Keratinocyte (primary cell): ENCODE data around the gene MYL12A. TPM values are rescaled to one million over a fixed set of nuclear protein-coding genes. Genes with fewer than 3 reads are reported as not detected.

Experiments used
- DNase-seq: peaks from one replicate; pipeline ENCODE4 v3.0.0-alpha.2; 2011; ENCODE audit warnings: low read depth, missing footprints, low spot score
- FAIRE-seq: peaks from 2 replicates; lab custom pipeline; 2011; peaks lifted over from hg19 to GRCh38; lab: Jason Lieb, UNC
- H2AFZ ChIP-seq: 2 replicates; pipeline ENCODE4 v1.6.0; 2012; ENCODE audit warnings: low read length, control low read depth, inconsistent platforms; ENCODE audit not compliant: control insufficient read depth
- H3K27ac ChIP-seq: 2 replicates; pipeline ENCODE4 v1.5.1; 2011; ENCODE audit warnings: low read length; ENCODE audit not compliant: control insufficient read depth, insufficient read depth
- H3K27me3 ChIP-seq: 3 replicates; pipeline ENCODE4 v1.6.0; 2011; ENCODE audit warnings: low read length; ENCODE audit not compliant: control insufficient read depth, insufficient read depth; ENCODE audit errors: extremely low read depth
- H3K36me3 ChIP-seq, 2 experiments: 2 replicates in 1 of 2; 3 replicates in 1 of 2; pipeline ENCODE4 v1.5.1; 2011; ENCODE audit warnings: low read length in 2 of 2, mild to moderate bottlenecking in 1 of 2; ENCODE audit not compliant: control insufficient read depth in 2 of 2, insufficient read depth in 2 of 2; ENCODE audit errors: extremely low read depth in 1 of 2
- H3K4me1 ChIP-seq: 3 replicates; pipeline ENCODE4 v1.5.1; 2011; ENCODE audit warnings: low read length; ENCODE audit not compliant: control insufficient read depth, insufficient read depth; ENCODE audit errors: extremely low read depth
- H3K4me2 ChIP-seq: 3 replicates; pipeline ENCODE4 v1.6.0; 2011; ENCODE audit warnings: low read depth, low read length; ENCODE audit not compliant: control insufficient read depth, insufficient read depth; ENCODE audit errors: extremely low read depth
- H3K4me3 ChIP-seq, 3 experiments: fragments of 200-600 bp in 1 of 3; sonication (generic) in 1 of 3; 2 replicates in 2 of 3; 3 replicates in 1 of 3; pipeline ENCODE4 v1.5.1; 2011 to 2016; ENCODE audit warnings: low read length in 3 of 3, mild to moderate bottlenecking in 3 of 3, control low read depth in 2 of 3, inconsistent platforms in 1 of 3, low read depth in 1 of 3, mixed read lengths in 1 of 3, mixed run types in 1 of 3, moderate library complexity in 1 of 3; ENCODE audit not compliant: control insufficient read depth in 2 of 3, insufficient read depth in 2 of 3; ENCODE audit errors: extremely low read depth in 1 of 3
- H3K79me2 ChIP-seq: 2 replicates; pipeline ENCODE4 v1.6.0; 2012; ENCODE audit warnings: low read length; ENCODE audit not compliant: control insufficient read depth, insufficient read depth
- H3K9ac ChIP-seq: 3 replicates; pipeline ENCODE4 v1.6.0; 2011; ENCODE audit warnings: low read length; ENCODE audit not compliant: control insufficient read depth, insufficient read depth; ENCODE audit errors: extremely low read depth
- H3K9me1 ChIP-seq: 3 replicates; pipeline ENCODE4 v1.6.0; 2011; ENCODE audit warnings: low read length; ENCODE audit not compliant: control insufficient read depth, insufficient read depth; ENCODE audit errors: extremely low read depth
- H3K9me3 ChIP-seq: 2 replicates; pipeline ENCODE4 v1.5.1; 2012; ENCODE audit warnings: low read depth, low read length; ENCODE audit not compliant: control insufficient read depth
- H4K20me1 ChIP-seq: 3 replicates; pipeline ENCODE4 v1.6.0; 2011; ENCODE audit warnings: low read length; ENCODE audit not compliant: control insufficient read depth, insufficient read depth; ENCODE audit errors: extremely low read depth
- CTCF ChIP-seq, 3 experiments: IDR thresholded peaks in 1 of 3; conservative IDR thresholded peaks in 1 of 3; optimal IDR thresholded peaks in 1 of 3; 2 replicates in 2 of 3; 3 replicates in 1 of 3; pipeline versions ENCODE3 to v1.5.1; 2011; ENCODE audit warnings: low read length in 3 of 3, mild to moderate bottlenecking in 3 of 3, moderate library complexity in 2 of 3, control low read depth in 1 of 3, inconsistent platforms in 1 of 3; ENCODE audit not compliant: insufficient read depth in 2 of 3; ENCODE audit errors: extremely low read depth in 1 of 3
- EZH2 ChIP-seq: IDR thresholded peaks from one replicate; pipeline ENCODE4 v1.6.1; 2012; ENCODE audit warnings: inconsistent platforms, mild to moderate bottlenecking, low read length, moderate library complexity
- dilution Hi-C: fragments of 300-500 bp; cut with MboI; formaldehyde crosslinking; loops from one replicate; pipeline ENCODE4 v1.7.0; 2020; ENCODE audit warnings: low sequenced_read_pairs; ENCODE audit not compliant: extremely low pct_ligation_motif_present
- polyA plus RNA-seq, 5 experiments: library from polyadenylated mRNA; depleted of rRNA in 3 of 5; stranded (reverse) in 3 of 5; stranded (forward) in 1 of 5; unstranded in 1 of 5; fragments of >200 nt; gene quantifications; 1 replicate in 1 of 5; 2 replicates in 3 of 5; 3 replicates in 1 of 5; pipeline versions ENCODE4 v1.2.1 to v1.2.3, GENCODE V29; 2011 to 2012; ENCODE audit warnings: missing spikeins in 2 of 5, low read depth in 1 of 5, low replicate concordance in 1 of 5

MYL12A gene
- polyA plus RNA-seq, 1 donor (not counting 4 experiments of a cell fraction or from before 2014, with no cell fraction given): 759 TPM

- no peaks in the 10 kb centered on the region for H3K9me3 ChIP-seq
- dilution Hi-C loops: no loop called here
- H2AFZ ChIP-seq: no peak overlapping the region
- no peaks in the 10 kb centered on the region for H3K79me2 ChIP-seq
- H3K36me3 ChIP-seq: no peaks in the 10 kb centered on the region
- no peaks in the 10 kb centered on the region for H3K4me1 ChIP-seq
- H4K20me1 ChIP-seq: no peaks in the 10 kb centered on the region
- FAIRE-seq (no peak), DNase-seq (no peak)
- H3K9me1 ChIP-seq: no peaks in the 10 kb centered on the region
- H3K4me2 ChIP-seq: no peak overlapping the region
- no peak overlapping the region for H3K4me3 ChIP-seq
- no peak overlapping the region for H3K27ac ChIP-seq
- TF ChIP-seq CTCF (optimal IDR thresholded peaks at IDR 0.05 in 1 of 3, IDR thresholded peaks at IDR 0.05 in 1 of 3, conservative IDR thresholded peaks at IDR 0.05 in 1 of 3; ENCODE audit: extremely low read depth in 1 of 3, insufficient read depth in 2 of 3, low read length in 3 of 3): no peak
- TF ChIP-seq EZH2: no peak
- H3K27me3 ChIP-seq: no peaks in the 10 kb centered on the region
- H3K9ac ChIP-seq: no peak overlapping the region
Observed at GRCh38 chr18:3218819-3219218, 28.8 kb upstream of the MYL12A start.

GRCh38 chr18:3219241-3219630, 28.4 kb upstream of the MYL12A start:
- H3K9ac ChIP-seq: no peak overlapping the region
- H4K20me1 ChIP-seq: no peaks in the 10 kb centered on the region
- H3K27ac ChIP-seq: no peak overlapping the region
- no peaks in the 10 kb centered on the region for H3K9me1 ChIP-seq
- no peaks in the 10 kb centered on the region for H3K36me3 ChIP-seq
- no peak overlapping the region for H2AFZ ChIP-seq
- no peak for TF ChIP-seq CTCF (optimal IDR thresholded peaks at IDR 0.05 in 1 of 3, IDR thresholded peaks at IDR 0.05 in 1 of 3, conservative IDR thresholded peaks at IDR 0.05 in 1 of 3; ENCODE audit: extremely low read depth in 1 of 3, insufficient read depth in 2 of 3, low read length in 3 of 3)
- no peak for TF ChIP-seq EZH2
- H3K79me2 ChIP-seq: no peaks in the 10 kb centered on the region
- H3K4me3 ChIP-seq: no peak overlapping the region
- dilution Hi-C loops: no loop called here
- H3K27me3 ChIP-seq: no peaks in the 10 kb centered on the region
- FAIRE-seq: no peak
- H3K4me1 ChIP-seq: no peaks in the 10 kb centered on the region
- no peak for DNase-seq
- no peak overlapping the region for H3K4me2 ChIP-seq
- H3K9me3 ChIP-seq: no peaks in the 10 kb centered on the region
